Measurements from ENCODE around the gene KCTD1.
A peak's percentile ranks its signal among the peaks of the same experiment; 100 is the strongest.

KCTD1 gene

DNA sequence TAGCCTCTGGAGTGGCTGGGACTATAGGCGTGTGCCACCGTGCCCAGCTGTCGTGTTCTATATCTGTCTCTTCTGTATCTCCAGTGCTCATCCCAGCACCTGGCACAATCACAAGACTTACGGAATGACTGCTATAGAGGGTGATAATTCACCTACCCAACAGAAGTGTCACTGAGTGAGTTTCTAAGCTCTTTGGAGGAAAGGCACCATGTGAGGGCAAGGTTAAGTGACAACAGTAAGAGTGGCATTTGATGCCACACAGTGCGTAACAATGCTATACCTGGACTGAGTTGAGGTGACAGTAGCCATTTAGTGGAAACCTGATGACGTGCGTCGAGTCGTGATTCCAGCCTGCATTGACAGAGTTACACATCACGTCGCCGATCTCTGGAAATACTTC, 89.0 kb downstream of the KCTD1 start:
- peaks cover 16% of the 10 kb centered on the region for H3K4me1 ChIP-seq (ENCODE audit: insufficient read depth, low read length, poor library complexity, severe bottlenecking)
- H3K4me3 ChIP-seq (ENCODE audit: low read length, poor library complexity, severe bottlenecking), result no peak overlapping the region
- no peaks in the 10 kb centered on the region for H3K79me2 ChIP-seq (ENCODE audit: insufficient read depth, low read length)
- H3K9me2 ChIP-seq (replicated peaks; ENCODE audit: low read depth, low read length), result no peaks in the 10 kb centered on the region
- no peak overlapping the region for H3K4me2 ChIP-seq (ENCODE audit: low read depth, low read length, poor library complexity, severe bottlenecking)
- no peaks in the 10 kb centered on the region for H3K27me3 ChIP-seq (ENCODE audit: insufficient read depth, low read length, poor library complexity, severe bottlenecking)
- H3K9ac ChIP-seq (ENCODE audit: low read depth, low read length, poor library complexity, severe bottlenecking), result peak overlapping the region; percentile 45
- no peak overlapping the region for H2AFZ ChIP-seq (ENCODE audit: low read length)
- H3K9me3 ChIP-seq (ENCODE audit: insufficient read depth, low read depth, low read length), result no peaks in the 10 kb centered on the region
- no peaks in the 10 kb centered on the region for H4K20me1 ChIP-seq (ENCODE audit: insufficient read depth, low read length, poor library complexity, severe bottlenecking)
- TF ChIP-seq EZH2phosphoT487 (IDR thresholded peaks at IDR 0.05; ENCODE audit: borderline replicate concordance), result no peak
- TF ChIP-seq, protein P1, sequence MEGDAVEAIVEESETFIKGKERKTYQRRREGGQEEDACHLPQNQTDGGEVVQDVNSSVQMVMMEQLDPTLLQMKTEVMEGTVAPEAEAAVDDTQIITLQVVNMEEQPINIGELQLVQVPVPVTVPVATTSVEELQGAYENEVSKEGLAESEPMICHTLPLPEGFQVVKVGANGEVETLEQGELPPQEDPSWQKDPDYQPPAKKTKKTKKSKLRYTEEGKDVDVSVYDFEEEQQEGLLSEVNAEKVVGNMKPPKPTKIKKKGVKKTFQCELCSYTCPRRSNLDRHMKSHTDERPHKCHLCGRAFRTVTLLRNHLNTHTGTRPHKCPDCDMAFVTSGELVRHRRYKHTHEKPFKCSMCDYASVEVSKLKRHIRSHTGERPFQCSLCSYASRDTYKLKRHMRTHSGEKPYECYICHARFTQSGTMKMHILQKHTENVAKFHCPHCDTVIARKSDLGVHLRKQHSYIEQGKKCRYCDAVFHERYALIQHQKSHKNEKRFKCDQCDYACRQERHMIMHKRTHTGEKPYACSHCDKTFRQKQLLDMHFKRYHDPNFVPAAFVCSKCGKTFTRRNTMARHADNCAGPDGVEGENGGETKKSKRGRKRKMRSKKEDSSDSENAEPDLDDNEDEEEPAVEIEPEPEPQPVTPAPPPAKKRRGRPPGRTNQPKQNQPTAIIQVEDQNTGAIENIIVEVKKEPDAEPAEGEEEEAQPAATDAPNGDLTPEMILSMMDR (conservative IDR thresholded peaks at IDR 0.05; ENCODE audit: low read length), result no peak
- no peaks in the 10 kb centered on the region for H3F3A ChIP-seq (ENCODE audit: low read depth)
- H3K36me3 ChIP-seq (ENCODE audit: insufficient read depth, low read length), result no peaks in the 10 kb centered on the region; the same call in 1 of the 2 replicates

- Histone ChIP-seq H4K20me1 (ENCODE audit: insufficient read depth, low read length, poor library complexity, severe bottlenecking) (no peaks in the 10 kb centered on the region), H3K9me3 (ENCODE audit: insufficient read depth, low read depth, low read length) (no peaks in the 10 kb centered on the region), H2AFZ (ENCODE audit: low read length) (no peak overlapping the region), H3K27me3 (ENCODE audit: insufficient read depth, low read length, poor library complexity, severe bottlenecking) (no peaks in the 10 kb centered on the region), H3K4me2 (ENCODE audit: low read depth, low read length, poor library complexity, severe bottlenecking) (peak overlapping the region; percentile 39), H3K9ac (ENCODE audit: low read depth, low read length, poor library complexity, severe bottlenecking) (peak overlapping the region; percentile 45), H3K9me2 (replicated peaks; ENCODE audit: low read depth, low read length) (no peaks in the 10 kb centered on the region), H3K4me3 (ENCODE audit: low read length, poor library complexity, severe bottlenecking) (no peak overlapping the region), H3K4me1 (ENCODE audit: insufficient read depth, low read length, poor library complexity, severe bottlenecking) (peaks cover 16% of the 10 kb centered on the region), H3K36me3 (ENCODE audit: insufficient read depth, low read length) (no peaks in the 10 kb centered on the region; the same call in 1 of the 2 replicates), H3F3A (ENCODE audit: low read depth) (no peaks in the 10 kb centered on the region), H3K79me2 (ENCODE audit: insufficient read depth, low read length) (no peaks in the 10 kb centered on the region)
- TF ChIP-seq, protein P1 (conservative IDR thresholded peaks at IDR 0.05; ENCODE audit: low read length), result no peak
- no peak for TF ChIP-seq EZH2phosphoT487 (IDR thresholded peaks at IDR 0.05; ENCODE audit: borderline replicate concordance)
Measured at GRCh38 chr18:26458526-26459232, 89.7 kb downstream of the KCTD1 start.

DNA sequence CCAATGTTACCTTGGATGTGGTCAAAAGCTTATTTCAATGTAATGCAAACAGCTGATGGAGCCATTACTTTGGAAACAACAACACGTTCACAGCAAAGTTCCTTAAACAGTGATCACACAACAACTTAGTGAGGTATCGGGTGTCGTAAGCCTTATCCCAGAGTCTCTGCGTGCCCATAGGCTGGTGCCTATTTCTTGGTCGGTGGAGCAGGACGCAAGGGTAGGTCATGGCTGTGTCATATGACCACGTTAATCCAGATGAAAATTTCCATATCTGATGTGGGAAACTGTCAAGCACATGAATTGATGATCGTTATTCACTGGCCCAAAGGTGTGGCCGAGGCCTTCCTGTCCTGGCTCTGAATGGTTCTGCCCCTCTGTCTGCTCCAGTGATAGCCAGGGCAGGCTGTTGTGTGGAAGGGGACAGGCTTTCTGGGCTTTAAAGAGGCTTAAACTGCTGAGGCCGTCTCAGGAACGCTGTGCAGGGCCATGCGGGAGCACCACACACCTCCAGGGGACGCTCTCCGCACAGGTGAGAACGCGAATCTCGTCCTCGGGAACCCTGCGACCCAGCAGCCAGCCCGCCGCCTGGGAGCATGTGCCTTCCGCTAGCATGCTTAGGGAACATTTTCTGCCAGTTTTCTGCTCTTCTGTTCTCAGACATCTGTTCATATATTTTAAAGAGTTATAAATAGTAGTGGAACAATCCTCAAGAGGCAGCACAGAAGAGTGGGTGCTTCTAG, 90.6 kb downstream of the KCTD1 start:
- H3K9ac ChIP-seq (ENCODE audit: low read depth, low read length, poor library complexity, severe bottlenecking), result peak overlapping the region; percentile 45
- H2AFZ ChIP-seq (ENCODE audit: low read length), result no peak overlapping the region
- peaks cover 16% of the 10 kb centered on the region for H3K4me1 ChIP-seq (ENCODE audit: insufficient read depth, low read length, poor library complexity, severe bottlenecking)
- H3K27me3 ChIP-seq (ENCODE audit: insufficient read depth, low read length, poor library complexity, severe bottlenecking), result no peaks in the 10 kb centered on the region
- no peaks in the 10 kb centered on the region for H3K9me3 ChIP-seq (ENCODE audit: insufficient read depth, low read depth, low read length)
- H3K4me3 ChIP-seq (ENCODE audit: low read length, poor library complexity, severe bottlenecking), result no peak overlapping the region
- no peaks in the 10 kb centered on the region for H3K79me2 ChIP-seq (ENCODE audit: insufficient read depth, low read length)
- H4K20me1 ChIP-seq (ENCODE audit: insufficient read depth, low read length, poor library complexity, severe bottlenecking), result no peaks in the 10 kb centered on the region
- peak overlapping the region; percentile 39 for H3K4me2 ChIP-seq (ENCODE audit: low read depth, low read length, poor library complexity, severe bottlenecking)
- H3K36me3 ChIP-seq (ENCODE audit: insufficient read depth, low read length), result no peaks in the 10 kb centered on the region; the same call in 1 of the 2 replicates
- no peak for TF ChIP-seq EZH2phosphoT487 (IDR thresholded peaks at IDR 0.05; ENCODE audit: borderline replicate concordance)
- TF ChIP-seq, protein P1 (conservative IDR thresholded peaks at IDR 0.05; ENCODE audit: low read length), result peak; percentile 47
- no peaks in the 10 kb centered on the region for H3F3A ChIP-seq (ENCODE audit: low read depth)
- H3K9me2 ChIP-seq (replicated peaks; ENCODE audit: low read depth, low read length), result no peaks in the 10 kb centered on the region
